B cell (primary cell): Measurements from ENCODE around the gene RHOBTB3. TPM values are rescaled to one million over a fixed set of nuclear protein-coding genes. Genes with fewer than 3 reads are reported as not detected.

Experiments
- ATAC-seq: fragments of 200-7000 bp; cut with Tn5 transposase; one replicate; pipeline ENCODE4 v1.10.0; 2021; ENCODE audit warnings: low read depth, mild to moderate bottlenecking, moderate number of reproducible peaks, moderate library complexity
- CTCF ChIA-PET: fragments of 350-600 bp; sonication (Branson Sonifier 250); formaldehyde crosslinking; loops from one replicate; lab custom pipeline; 2021; ENCODE audit warnings: antibody characterized with exemption, inconsistent platforms; lab: Charles Lee
- POLR2A ChIA-PET: fragments of 350-600 bp; sonication (Branson Sonifier 250); formaldehyde crosslinking; loops from one replicate; lab custom pipeline; 2021; ENCODE audit warnings: antibody characterized with exemption; lab: Charles Lee
- DNase-seq: peaks from one replicate; pipeline ENCODE4 v3.0.0; 2013
- H2AFZ ChIP-seq: 2 replicates; pipeline ENCODE4 v1.6.1; 2012; ENCODE audit warnings: mild to moderate bottlenecking, low read depth, low read length; ENCODE audit not compliant: insufficient read depth, poor library complexity, severe bottlenecking
- H3K27ac ChIP-seq, 2 donors: 1 replicate in 1 of 2; 2 replicates in 1 of 2; pipeline ENCODE4 v1.5.1; 2012 to 2013; ENCODE audit warnings: low read length in 2 of 2, mild to moderate bottlenecking in 2 of 2, moderate library complexity in 1 of 2
- H3K27me3 ChIP-seq, 4 experiments: fragments of 200-600 bp in 1 of 4; sonication (generic) in 1 of 4; replicated peaks in 1 of 4; 1 replicate in 2 of 4; 2 replicates in 2 of 4; pipeline versions ENCODE4 v1.6.1 to v1.7.0; 2013 to 2016; ENCODE audit warnings: low read length in 3 of 4, mild to moderate bottlenecking in 2 of 4, mixed read lengths in 1 of 4, moderate library complexity in 1 of 4; ENCODE audit not compliant: insufficient read depth in 4 of 4, control insufficient read depth in 3 of 4; ENCODE audit errors: control extremely low read depth in 1 of 4
- H3K36me3 ChIP-seq, 2 experiments: replicated peaks in 1 of 2; 1 replicate in 1 of 2; 2 replicates in 1 of 2; pipeline versions ENCODE4 v1.6.1 to v1.7.1; 2013; ENCODE audit warnings: low read length in 1 of 2; ENCODE audit not compliant: insufficient read depth in 2 of 2, control insufficient read depth in 1 of 2; ENCODE audit errors: control extremely low read depth in 1 of 2, extremely low read depth in 1 of 2
- H3K4me1 ChIP-seq, 2 donors: fragments of 200-600 bp in 1 of 2; sonication (generic) in 1 of 2; 1 replicate in 1 of 2; 2 replicates in 1 of 2; pipeline versions ENCODE4 v1.5.1 to v1.6.1; 2013 to 2017; ENCODE audit warnings: low read length in 2 of 2; ENCODE audit not compliant: control insufficient read depth in 2 of 2, insufficient read depth in 2 of 2
- H3K4me2 ChIP-seq: replicated peaks from 2 replicates; pipeline ENCODE3; 2012; ENCODE audit warnings: mild to moderate bottlenecking, low read depth, low read length; ENCODE audit not compliant: poor library complexity, severe bottlenecking
- H3K4me3 ChIP-seq, 5 experiments: fragments of 200-600 bp in 1 of 5; sonication (generic) in 1 of 5; 1 replicate in 3 of 5; 2 replicates in 2 of 5; pipeline versions ENCODE4 v1.5.1 to v1.7.0; 2011 to 2016; ENCODE audit warnings: low read length in 4 of 5, mild to moderate bottlenecking in 4 of 5, low read depth in 2 of 5, control low read depth in 1 of 5, moderate library complexity in 1 of 5; ENCODE audit not compliant: insufficient read depth in 1 of 5; ENCODE audit errors: control extremely low read depth in 1 of 5, extremely low read depth in 1 of 5
- H3K79me2 ChIP-seq: fragments of 200-600 bp; sonication (generic); one replicate; pipeline ENCODE4 v1.6.0; 2016; ENCODE audit warnings: low read length; ENCODE audit not compliant: control insufficient read depth, insufficient read depth
- H3K9ac ChIP-seq: fragments of 200-600 bp; sonication (generic); 2 replicates; pipeline ENCODE4 v1.6.1; 2017; ENCODE audit warnings: mild to moderate bottlenecking, low read length, moderate library complexity
- H3K9me3 ChIP-seq, 3 donors: one replicate each; pipeline versions ENCODE4 v1.6.1 to v1.7.1; 2013; ENCODE audit warnings: low read length in 2 of 3; ENCODE audit not compliant: control insufficient read depth in 2 of 3, insufficient read depth in 1 of 3; ENCODE audit errors: control extremely low read depth in 1 of 3
- H4K20me1 ChIP-seq: 2 replicates; pipeline ENCODE4 v1.6.0; 2012; ENCODE audit warnings: mild to moderate bottlenecking, low read length; ENCODE audit not compliant: insufficient read depth, control insufficient read depth, poor library complexity, severe bottlenecking
- H3K27ac Mint-ChIP-seq: one replicate; pipeline ENCODE4 v1.8.0; 2021; ENCODE audit warnings: mixed read lengths
- H3K27me3 Mint-ChIP-seq: one replicate; pipeline ENCODE4 v1.8.0; 2021; ENCODE audit warnings: mixed read lengths
- H3K4me1 Mint-ChIP-seq: one replicate; pipeline ENCODE4 v1.8.0; 2021; ENCODE audit warnings: mixed read lengths
- H3K4me3 Mint-ChIP-seq: one replicate; pipeline ENCODE4 v1.8.0; 2021; ENCODE audit warnings: mixed read lengths
- H3K9me3 Mint-ChIP-seq: one replicate; pipeline ENCODE4 v1.8.0; 2022; ENCODE audit warnings: mixed read lengths; ENCODE audit not compliant: insufficient read depth
- CTCF ChIP-seq: fragments of 200-600 bp; IDR thresholded peaks from one replicate; pipeline ENCODE4 v1.8.0; 2022; ENCODE audit warnings: antibody characterized with exemption, mild to moderate bottlenecking
- EZH2 ChIP-seq: IDR thresholded peaks from 2 replicates; pipeline ENCODE4 v1.6.1; 2012; ENCODE audit warnings: borderline replicate concordance, low read depth, mild to moderate bottlenecking, moderate library complexity, low read length; ENCODE audit not compliant: insufficient read depth, poor library complexity, severe bottlenecking
- WGBS: methylation state at CpG from one replicate; pipeline ENCODE4 v1.1.5; 2013; ENCODE audit warnings: missing lambda C conversion rate; ENCODE audit not compliant: insufficient coverage; 5-methylcytosine and 5-hydroxymethylcytosine counted together
- intact Hi-C: fragments of 100-400 bp; cut with micrococcal nuclease; formaldehyde crosslinking; loops from one replicate; pipeline ENCODE4 v1.10.0; 2022
- polyA plus RNA-seq: library from polyadenylated mRNA; depleted of rRNA; stranded (reverse); fragments of >200 nt; gene quantifications from 2 replicates; pipeline ENCODE4 v1.2.3, GENCODE V29; 2012
- total RNA-seq, 2 donors: library from RNA; stranded (reverse); fragments of 120-200 nt in 1 of 2; gene quantifications; 1 replicate in 1 of 2; 2 replicates in 1 of 2; pipeline versions ENCODE4 v1.2.3 to v1.2.4, GENCODE V29; 2013 to 2022

RHOBTB3 gene
- total and polyA plus RNA-seq, 2 donors (not counting 1 experiment from before 2014, with no cell fraction given), result 1.7 to 5.0 TPM

- intact Hi-C loops, result no loop called here
- no peak overlapping the region for H3K4me2 ChIP-seq
Measured at GRCh38 chr5:95708876-95709275, 22.3 kb upstream of the RHOBTB3 start.

More at GRCh38 chr5:95708876-95709275, 22.3 kb upstream of the RHOBTB3 start:
- no peak for ATAC-seq
- no peak for TF ChIP-seq EZH2
- TF ChIP-seq CTCF, result no peak
- no peak overlapping the region for H3K9ac ChIP-seq
- Mint-ChIP-seq H3K4me1 (no peaks in the 10 kb centered on the region), H3K27me3 (no peaks in the 10 kb centered on the region), H3K4me3 (no peak overlapping the region), H3K27ac (no peak overlapping the region), H3K9me3 (no peaks in the 10 kb centered on the region)
- H3K9me3 ChIP-seq, result no peaks in the 10 kb centered on the region
- H3K4me1 ChIP-seq, result no peaks in the 10 kb centered on the region
- no peak overlapping the region for H2AFZ ChIP-seq
- no peaks in the 10 kb centered on the region for H3K27me3 ChIP-seq
- ChIA-PET POLR2A (no interaction called here), CTCF (no interaction called here)
- no peaks in the 10 kb centered on the region for H4K20me1 ChIP-seq
- H3K27ac ChIP-seq, result no peak overlapping the region
- no peak for DNase-seq
- WGBS, result 88% methylated on average over 3 of the region's 7 CpGs
- H3K36me3 ChIP-seq, result no peaks in the 10 kb centered on the region
- H3K79me2 ChIP-seq, result no peaks in the 10 kb centered on the region
- H3K4me3 ChIP-seq, result no peak overlapping the region
